Activated naive CD4-positive, alpha-beta T cell treated with anti-CD3 and anti-CD28 coated beads, Interleukin-2, amount 50 U/mL, for 72 hours (primary cell): ENCODE results near the gene WDR4. TPM values are rescaled to one million over a fixed set of nuclear protein-coding genes. Genes with fewer than 3 reads are reported as not detected.

Experiments
- total RNA-seq, 2 donors: library from RNA; stranded (reverse); gene quantifications; one replicate each; pipeline ENCODE4 v1.2.3, GENCODE V29; 2022

The WDR4 gene
- total RNA-seq, 2 donors from 2014 or later = 25.6 to 38.7 TPM

Other genes starting within 250 kb of the WDR4 start
- 1 to 10 TPM; 4.2 to 7.9 TPM for gene PDE9A, start 225.9 kb downstream of the WDR4 start, total RNA-seq
- 10 to 100 TPM; 25.3 to 25.7 TPM for gene NDUFV3, start 13.8 kb upstream of the WDR4 start, total RNA-seq
- gene ERVH48-1, start 46.1 kb upstream of the WDR4 start, total RNA-seq = 1 to 10 TPM in 1 of 2 donors, under 1 TPM in 1; 0.18 to 2.7 TPM
- 10 to 100 TPM; 16.0 to 20.2 TPM for gene PKNOX1, start 95.0 kb upstream of the WDR4 start, total RNA-seq
- gene CBS, start 196.3 kb upstream of the WDR4 start, total RNA-seq = 10 to 100 TPM; 13.9 to 72.8 TPM
- 10 to 100 TPM; 27.5 to 33.7 TPM for gene U2AF1, start 228.0 kb upstream of the WDR4 start, total RNA-seq